AG09319 (cell line): ENCODE measurements around the gene CGRRF1.

Experiments
- DNase-seq: peaks from one replicate; pipeline ENCODE4 v3.0.0-alpha.2; 2010; ENCODE audit warnings: low read depth; ENCODE audit errors: extremely low read depth
- TF ChIP-seq, protein P1 (sequence below): IDR thresholded peaks from 2 replicates; pipeline ENCODE4 v1.5.1; 2011; ENCODE audit warnings: low read depth, mild to moderate bottlenecking, inconsistent platforms, low read length, moderate library complexity

CGRRF1 gene

DNA sequence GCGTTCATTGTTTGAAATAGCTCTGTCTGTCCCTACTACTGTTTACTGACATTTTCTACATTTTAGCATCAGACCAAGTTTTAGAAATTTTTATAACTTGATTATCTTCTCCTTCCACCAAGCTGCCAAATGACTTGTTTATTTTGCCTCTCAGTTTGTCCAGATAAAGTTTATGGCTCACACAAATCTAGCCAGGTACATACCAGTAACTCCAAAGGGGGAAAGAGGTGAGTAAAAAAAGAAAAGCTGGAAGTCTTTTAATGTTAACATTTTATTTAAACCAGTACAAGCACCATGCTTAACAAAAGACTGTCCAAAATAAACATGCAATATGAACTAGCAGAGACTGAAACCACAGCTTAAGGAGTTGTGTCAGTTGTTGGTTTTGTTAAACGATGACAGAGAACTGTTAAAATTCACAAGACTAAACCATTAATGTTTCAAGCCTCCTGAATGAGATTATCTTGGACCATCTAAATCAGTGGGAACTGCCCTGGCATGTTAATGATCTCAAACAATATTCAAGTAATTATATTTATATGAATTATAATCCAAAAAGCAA is 35.4 kb upstream of the CGRRF1 start:
- no peak for DNase-seq
- TF ChIP-seq, protein P1, sequence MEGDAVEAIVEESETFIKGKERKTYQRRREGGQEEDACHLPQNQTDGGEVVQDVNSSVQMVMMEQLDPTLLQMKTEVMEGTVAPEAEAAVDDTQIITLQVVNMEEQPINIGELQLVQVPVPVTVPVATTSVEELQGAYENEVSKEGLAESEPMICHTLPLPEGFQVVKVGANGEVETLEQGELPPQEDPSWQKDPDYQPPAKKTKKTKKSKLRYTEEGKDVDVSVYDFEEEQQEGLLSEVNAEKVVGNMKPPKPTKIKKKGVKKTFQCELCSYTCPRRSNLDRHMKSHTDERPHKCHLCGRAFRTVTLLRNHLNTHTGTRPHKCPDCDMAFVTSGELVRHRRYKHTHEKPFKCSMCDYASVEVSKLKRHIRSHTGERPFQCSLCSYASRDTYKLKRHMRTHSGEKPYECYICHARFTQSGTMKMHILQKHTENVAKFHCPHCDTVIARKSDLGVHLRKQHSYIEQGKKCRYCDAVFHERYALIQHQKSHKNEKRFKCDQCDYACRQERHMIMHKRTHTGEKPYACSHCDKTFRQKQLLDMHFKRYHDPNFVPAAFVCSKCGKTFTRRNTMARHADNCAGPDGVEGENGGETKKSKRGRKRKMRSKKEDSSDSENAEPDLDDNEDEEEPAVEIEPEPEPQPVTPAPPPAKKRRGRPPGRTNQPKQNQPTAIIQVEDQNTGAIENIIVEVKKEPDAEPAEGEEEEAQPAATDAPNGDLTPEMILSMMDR, result no peak

GRCh38 chr14:54475187-54475899 is 34.4 kb upstream of the CGRRF1 start:
- TF ChIP-seq, protein P1, result no peak
- DNase-seq, result no peak

- no peak for DNase-seq
- TF ChIP-seq, protein P1, result no peak
These were observed 33.8 kb upstream of the CGRRF1 start for GRCh38 chr14:54475911-54476310.

DNA sequence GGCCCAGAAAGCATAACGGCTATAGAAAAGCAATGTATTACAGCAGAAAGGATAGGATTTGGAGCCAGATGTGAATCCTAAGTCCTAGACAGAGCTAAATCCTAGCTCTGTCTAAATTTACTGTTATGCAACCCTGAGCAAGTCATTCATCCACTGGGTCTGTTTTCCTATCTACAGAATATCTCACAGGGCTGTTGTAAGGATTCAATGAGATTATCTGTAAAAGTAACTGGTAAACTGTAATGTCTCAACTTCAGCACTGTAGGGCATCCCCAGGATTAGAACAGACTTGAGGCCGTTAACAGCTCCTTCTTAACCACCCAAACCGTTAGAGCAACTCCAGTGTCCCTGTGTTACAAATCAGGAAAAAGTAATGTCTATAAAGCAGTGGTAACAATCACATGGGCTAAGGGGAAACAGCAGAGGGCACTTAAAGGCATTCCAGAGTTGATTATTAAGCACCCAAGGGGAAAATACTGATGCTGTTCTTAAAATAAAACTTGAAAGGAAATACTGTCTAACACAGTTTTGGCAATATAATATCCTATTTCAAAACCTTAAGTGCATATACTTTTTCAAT is 31.0 kb upstream of the CGRRF1 start:
- TF ChIP-seq, protein P1, result no peak
- no peak for DNase-seq

DNA sequence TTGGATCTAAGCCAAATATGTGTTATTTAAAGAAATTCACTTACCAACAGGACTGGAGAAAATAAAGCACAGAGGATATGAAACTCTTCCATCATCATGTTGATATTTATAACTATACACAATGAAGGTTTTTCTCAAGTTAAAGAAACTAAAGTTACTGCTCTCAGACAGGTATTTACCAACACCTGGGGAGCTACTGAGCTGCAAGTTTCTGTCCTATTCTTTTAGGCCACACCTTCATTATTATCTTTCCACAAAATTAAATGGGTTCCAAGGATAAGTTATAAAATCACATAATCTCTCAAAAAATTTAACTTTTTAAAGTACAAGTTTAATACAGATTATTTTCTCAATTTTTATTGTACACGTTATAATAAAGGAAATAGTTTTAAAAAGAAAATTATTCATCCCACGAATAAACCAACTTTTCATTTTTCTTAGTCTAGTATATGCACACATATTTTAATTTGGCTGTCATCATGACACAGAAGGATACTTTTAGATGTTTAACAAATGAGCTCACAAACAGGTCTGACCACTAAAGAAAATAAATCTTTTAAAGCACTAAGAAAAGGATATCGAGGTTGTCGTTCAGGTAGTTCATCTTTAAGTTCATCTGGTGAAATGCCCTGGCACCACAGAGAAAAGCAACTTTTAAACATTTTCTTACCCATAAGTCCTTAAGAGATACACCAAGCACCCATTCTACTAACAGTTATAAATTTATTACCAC is 28.7 kb upstream of the CGRRF1 start:
- no peak for DNase-seq
- TF ChIP-seq, protein P1, result no peak

DNA sequence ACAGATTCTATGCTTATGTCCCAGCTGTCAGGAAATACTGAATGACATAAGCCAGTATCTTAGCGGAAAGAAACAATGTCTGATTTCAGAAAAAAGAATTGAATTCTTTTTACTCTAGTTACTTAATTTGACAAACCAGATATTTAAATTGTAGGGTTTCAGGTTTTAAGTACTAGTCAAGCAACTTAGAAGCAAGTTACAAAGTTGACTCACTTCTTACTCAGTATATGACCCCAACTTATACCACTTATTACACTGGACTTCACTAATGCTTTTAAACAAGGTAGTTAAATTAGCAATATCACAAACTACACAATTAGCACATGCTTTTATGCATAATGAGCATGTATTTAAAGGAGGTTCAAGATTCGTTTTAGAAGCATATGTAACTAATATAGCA is 28.0 kb upstream of the CGRRF1 start:
- DNase-seq, result no peak
- TF ChIP-seq, protein P1, result no peak
